ENCODE results near the gene POLDIP3.

DNA sequence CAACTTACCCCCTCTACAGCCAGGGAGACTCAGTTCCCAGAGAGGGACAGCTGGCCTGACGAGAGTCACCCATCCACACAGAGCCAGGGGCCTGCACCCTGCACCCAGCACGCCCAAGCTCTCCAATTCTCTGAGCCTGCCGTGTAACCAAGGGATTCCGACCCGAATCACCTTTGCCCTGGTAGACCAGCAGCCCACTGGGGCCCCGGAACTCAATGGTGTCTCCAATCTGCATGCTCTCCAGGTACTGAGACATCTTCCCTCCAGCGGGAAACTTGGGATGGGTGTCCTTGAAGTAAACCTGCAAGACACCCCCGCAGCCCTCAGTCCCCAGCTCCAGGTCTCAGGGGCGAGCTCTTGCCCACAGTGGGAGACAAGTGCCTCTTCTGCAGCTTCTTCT is 13.3 kb upstream of the POLDIP3 start:
- TF ChIP-seq, protein P1, sequence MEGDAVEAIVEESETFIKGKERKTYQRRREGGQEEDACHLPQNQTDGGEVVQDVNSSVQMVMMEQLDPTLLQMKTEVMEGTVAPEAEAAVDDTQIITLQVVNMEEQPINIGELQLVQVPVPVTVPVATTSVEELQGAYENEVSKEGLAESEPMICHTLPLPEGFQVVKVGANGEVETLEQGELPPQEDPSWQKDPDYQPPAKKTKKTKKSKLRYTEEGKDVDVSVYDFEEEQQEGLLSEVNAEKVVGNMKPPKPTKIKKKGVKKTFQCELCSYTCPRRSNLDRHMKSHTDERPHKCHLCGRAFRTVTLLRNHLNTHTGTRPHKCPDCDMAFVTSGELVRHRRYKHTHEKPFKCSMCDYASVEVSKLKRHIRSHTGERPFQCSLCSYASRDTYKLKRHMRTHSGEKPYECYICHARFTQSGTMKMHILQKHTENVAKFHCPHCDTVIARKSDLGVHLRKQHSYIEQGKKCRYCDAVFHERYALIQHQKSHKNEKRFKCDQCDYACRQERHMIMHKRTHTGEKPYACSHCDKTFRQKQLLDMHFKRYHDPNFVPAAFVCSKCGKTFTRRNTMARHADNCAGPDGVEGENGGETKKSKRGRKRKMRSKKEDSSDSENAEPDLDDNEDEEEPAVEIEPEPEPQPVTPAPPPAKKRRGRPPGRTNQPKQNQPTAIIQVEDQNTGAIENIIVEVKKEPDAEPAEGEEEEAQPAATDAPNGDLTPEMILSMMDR (IDR thresholded peaks at IDR 0.05; ENCODE audit: extremely low read depth in 1 of 2, insufficient read depth in 1 of 2, low read depth in 1 of 2, low read length in 2 of 2), result no peak
- TF ChIP-seq EZH2 (IDR thresholded peaks at IDR 0.05; ENCODE audit: borderline replicate concordance, low read depth, low read length, severe bottlenecking), result no peak
